GM21723 (cell line): ENCODE measurements around the gene UPK1A.
"Not testable (repeated sequence)": the region's sequence is repeated elsewhere in the genome, so short reads cannot be mapped to it uniquely, and the experiment has no call there.

Experiments used
- ATAC-seq: cut with Tn5 transposase; IDR thresholded peaks from one replicate; pipeline ENCODE4 v1.9.1; 2021; ENCODE audit warnings: mild to moderate bottlenecking, moderate library complexity; ENCODE audit not compliant: unreplicated experiment

UPK1A gene

GRCh38 chr19:35689836-35690235, 23.5 kb downstream of the UPK1A start:
- ATAC-seq, result no peak

- ATAC-seq, result not testable (repeated sequence)
Observed at GRCh38 chr19:35691106-35691505, 24.8 kb downstream of the UPK1A start.

- no peak for ATAC-seq
Observed at GRCh38 chr19:35692010-35692409, 25.7 kb downstream of the UPK1A start.

GRCh38 chr19:35693422-35693821, 27.1 kb downstream of the UPK1A start:
- peak; percentile 23 for ATAC-seq

- peak; percentile 74 for ATAC-seq
Observed at GRCh38 chr19:35693835-35694599, 27.7 kb downstream of the UPK1A start.

GRCh38 chr19:35695895-35696422, 29.6 kb downstream of the UPK1A start:
- ATAC-seq, result no peak

GRCh38 chr19:35696835-35697234, 30.5 kb downstream of the UPK1A start:
- no peak for ATAC-seq

- peak; percentile 91 for ATAC-seq
Observed at GRCh38 chr19:35702223-35703012, 36.1 kb downstream of the UPK1A start.

- ATAC-seq, result no peak
Observed at GRCh38 chr19:35703343-35703742, 37.0 kb downstream of the UPK1A start.

- ATAC-seq, result no peak
Observed at GRCh38 chr19:35704218-35704617, 37.9 kb downstream of the UPK1A start, which contains the start of gene ZBTB32. ZBTB32 (plus strand) TSS chr19:35704558; CDS start chr19:35714627, 10,069 bp downstream.

- no peak for ATAC-seq
Observed at GRCh38 chr19:35708391-35708790, 42.1 kb downstream of the UPK1A start.

- ATAC-seq, result peak; percentile 26
Observed at GRCh38 chr19:35710784-35711723, 44.7 kb downstream of the UPK1A start.

- peak; percentile 16 for ATAC-seq
Observed at GRCh38 chr19:35712567-35713505, 46.5 kb downstream of the UPK1A start.

GRCh38 chr19:35713506-35713850, 47.2 kb downstream of the UPK1A start:
- no peak for ATAC-seq

- no peak for ATAC-seq
Observed at GRCh38 chr19:35713904-35714495, 47.7 kb downstream of the UPK1A start.

- ATAC-seq, result no peak
Observed at GRCh38 chr19:35714601-35715354, 48.5 kb downstream of the UPK1A start.

GRCh38 chr19:35715355-35715809, 49.1 kb downstream of the UPK1A start:
- no peak for ATAC-seq

GRCh38 chr19:35715981-35716800, 49.9 kb downstream of the UPK1A start:
- peak; percentile 2 for ATAC-seq
